Muscle layer of colon (tissue), 2 donors: ENCODE data around the gene BDKRB2.

ENCODE experiments used
- H3K27ac ChIP-seq: one replicate; pipeline ENCODE4 v1.7.0; 2013; ENCODE audit warnings: low read depth, mild to moderate bottlenecking, low read length, moderate library complexity
- H3K27me3 ChIP-seq, 2 donors: one replicate each; pipeline ENCODE4 v1.7.0; 2013; ENCODE audit warnings: low read length in 2 of 2, mild to moderate bottlenecking in 2 of 2; ENCODE audit not compliant: insufficient read depth in 2 of 2, control insufficient read depth in 1 of 2
- H3K36me3 ChIP-seq: one replicate; pipeline ENCODE4 v1.7.0; 2013; ENCODE audit warnings: mild to moderate bottlenecking, low read length; ENCODE audit not compliant: insufficient read depth
- H3K4me1 ChIP-seq: one replicate; pipeline ENCODE4 v1.7.0; 2013; ENCODE audit warnings: mild to moderate bottlenecking, low read length; ENCODE audit not compliant: insufficient read depth
- H3K4me3 ChIP-seq, 2 donors: one replicate each; pipeline ENCODE4 v1.7.0; 2013; ENCODE audit warnings: low read length in 2 of 2, low read depth in 1 of 2, mild to moderate bottlenecking in 1 of 2, moderate library complexity in 1 of 2
- H3K9ac ChIP-seq: one replicate; pipeline ENCODE4 v1.7.0; 2013; ENCODE audit warnings: low read length
- H3K9me3 ChIP-seq: one replicate; pipeline ENCODE4 v1.7.0; 2013; ENCODE audit warnings: mild to moderate bottlenecking, low read length
- donor health status: abdominal sarcoma.
- donor health status: Adenocarcinoma of cecum.

Gene BDKRB2

DNA sequence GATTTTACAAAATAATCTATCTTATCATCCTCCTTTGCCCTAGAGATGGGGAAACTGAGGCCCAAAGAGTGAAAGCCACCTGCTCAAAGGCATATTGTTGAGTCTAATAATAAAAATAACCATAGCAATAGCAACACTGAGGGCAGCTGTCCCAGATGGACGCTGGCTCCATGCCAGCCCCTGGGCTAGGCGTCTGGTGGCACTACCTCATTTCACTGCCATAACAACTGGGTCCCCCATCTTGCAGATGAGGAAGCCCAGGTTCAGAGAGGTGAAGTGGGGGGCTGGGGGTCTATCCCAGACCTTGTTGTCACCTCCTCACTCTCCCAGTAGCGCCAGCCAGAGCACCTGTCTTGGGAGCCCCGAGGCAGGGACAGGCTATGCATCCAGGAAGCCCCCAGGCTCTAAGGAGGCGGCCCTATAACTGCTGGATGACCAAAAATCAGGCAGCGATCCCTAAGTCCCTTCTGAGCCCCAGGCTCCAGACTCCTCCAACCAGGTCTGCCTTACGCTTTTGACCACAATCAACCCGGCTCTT is 12.8 kb downstream of the BDKRB2 start:
- H3K4me1 ChIP-seq, result peaks cover 23% of the 10 kb centered on the region
- no peak overlapping the region for H3K27ac ChIP-seq
- H3K4me3 ChIP-seq, result no peak overlapping the region
- no peaks in the 10 kb centered on the region for H3K27me3 ChIP-seq
- H3K9ac ChIP-seq, result no peak overlapping the region
- no peaks in the 10 kb centered on the region for H3K36me3 ChIP-seq
- no peaks in the 10 kb centered on the region for H3K9me3 ChIP-seq

DNA sequence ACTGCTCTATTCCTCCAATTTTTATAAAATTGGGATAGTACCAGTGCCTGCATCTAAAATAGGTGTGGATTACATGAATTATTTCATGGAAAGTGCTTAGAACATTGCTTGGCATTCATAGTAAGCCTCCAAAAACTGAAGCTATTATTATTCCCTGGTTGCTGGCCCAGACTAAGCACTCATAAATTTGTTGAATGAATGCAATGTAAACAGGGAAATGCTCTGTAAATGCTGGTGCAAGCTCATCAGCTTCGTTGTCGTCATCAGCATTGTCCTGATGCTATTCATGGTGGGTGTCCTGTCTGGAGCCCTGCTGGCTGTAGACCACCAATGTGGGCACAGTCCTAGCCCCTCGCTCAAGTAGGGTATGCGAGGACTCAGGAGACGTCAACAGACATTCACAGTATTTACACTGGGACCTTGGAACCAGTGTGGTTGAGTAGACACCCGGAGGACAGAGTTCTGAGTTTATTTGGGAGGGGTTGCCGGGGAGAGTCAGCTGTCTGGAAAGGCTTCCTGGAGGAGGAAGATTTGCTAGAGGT is 16.5 kb downstream of the BDKRB2 start:
- Histone ChIP-seq H3K4me3 (no peak overlapping the region), H3K27me3 (no peaks in the 10 kb centered on the region), H3K9me3 (no peaks in the 10 kb centered on the region), H3K9ac (no peak overlapping the region), H3K27ac (peak overlapping the region; percentile 26), H3K36me3 (no peaks in the 10 kb centered on the region), H3K4me1 (peaks cover 11% of the 10 kb centered on the region)

DNA sequence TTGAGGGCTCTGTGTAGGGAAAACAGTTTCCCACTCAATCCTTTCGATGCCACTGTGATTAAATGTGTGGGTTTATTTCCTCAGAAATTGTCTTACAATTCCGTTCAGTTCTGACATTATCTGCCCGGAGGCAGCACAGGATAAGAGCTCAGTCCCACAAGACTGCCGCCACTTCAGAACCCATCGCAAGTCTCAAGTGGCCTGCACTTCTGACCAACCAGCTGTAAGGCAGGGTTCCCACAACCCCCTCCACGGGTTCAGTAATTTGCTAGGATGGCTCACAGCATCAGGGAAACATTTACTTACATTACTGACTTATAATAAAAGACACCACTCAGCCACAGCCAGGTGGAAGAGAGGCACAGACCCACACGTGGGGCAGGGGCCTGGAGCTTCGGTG is 17.2 kb downstream of the BDKRB2 start:
- Histone ChIP-seq H3K4me1 (peaks cover 11% of the 10 kb centered on the region), H3K27me3 (no peaks in the 10 kb centered on the region), H3K9me3 (no peaks in the 10 kb centered on the region), H3K36me3 (no peaks in the 10 kb centered on the region), H3K27ac (no peak overlapping the region), H3K4me3 (no peak overlapping the region), H3K9ac (no peak overlapping the region)

DNA sequence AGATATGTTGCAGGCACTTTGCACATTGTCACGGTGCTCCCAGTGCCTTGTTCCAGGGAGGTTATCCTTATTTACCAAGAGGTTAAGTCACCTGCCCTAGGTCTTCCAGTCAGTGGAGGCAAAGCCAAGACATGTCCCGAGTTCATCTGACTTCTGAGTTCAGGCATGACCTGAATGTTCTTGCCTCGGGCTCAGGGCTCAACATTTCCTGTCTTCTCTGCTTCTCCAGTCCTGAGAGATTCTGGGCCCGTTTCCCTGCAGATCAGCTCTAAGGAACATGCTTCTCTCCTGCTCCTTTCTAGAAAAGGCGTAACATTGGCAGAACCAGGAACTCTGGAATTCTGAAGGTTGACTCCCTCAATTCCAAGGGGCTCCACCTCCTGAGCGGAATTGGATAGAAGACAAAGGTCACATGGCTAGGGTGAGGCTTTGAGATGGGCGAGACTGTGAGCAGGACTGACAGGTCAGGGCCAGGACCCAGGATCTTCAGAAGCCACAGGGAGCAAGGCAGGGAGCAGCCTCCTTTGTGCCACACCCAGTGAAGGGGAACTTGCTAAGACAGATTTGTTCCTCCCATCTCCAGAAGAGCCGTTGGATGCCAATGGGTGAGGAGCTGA is 19.9 kb downstream of the BDKRB2 start:
- Histone ChIP-seq H3K4me3 (no peak overlapping the region), H3K27ac (no peak overlapping the region), H3K9me3 (no peaks in the 10 kb centered on the region), H3K36me3 (no peaks in the 10 kb centered on the region), H3K4me1 (peaks cover 11% of the 10 kb centered on the region), H3K9ac (no peak overlapping the region), H3K27me3 (no peaks in the 10 kb centered on the region)

DNA sequence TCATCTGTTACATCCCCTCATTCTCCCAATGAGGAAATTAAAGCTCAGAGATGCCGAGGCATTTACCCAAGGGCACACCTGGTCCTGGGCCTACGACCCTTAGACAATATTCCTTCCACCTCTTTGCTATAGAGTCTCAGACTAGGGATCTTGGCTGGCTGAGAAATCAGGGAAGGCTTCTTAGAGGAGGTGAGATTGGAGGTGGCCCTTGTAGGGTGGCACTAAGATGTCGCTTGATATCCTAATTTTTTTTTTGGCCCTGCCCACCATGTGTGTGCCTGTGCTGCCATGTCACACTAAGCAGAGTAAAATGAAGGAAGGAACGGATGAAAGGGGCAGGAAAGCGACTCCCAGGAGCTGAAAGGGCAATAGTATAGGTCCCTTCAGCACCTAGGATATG is 20.6 kb downstream of the BDKRB2 start:
- no peaks in the 10 kb centered on the region for H3K27me3 ChIP-seq
- H3K27ac ChIP-seq, result no peak overlapping the region
- H3K4me1 ChIP-seq, result peaks cover 11% of the 10 kb centered on the region
- no peak overlapping the region for H3K4me3 ChIP-seq
- no peak overlapping the region for H3K9ac ChIP-seq
- H3K9me3 ChIP-seq, result no peaks in the 10 kb centered on the region
- H3K36me3 ChIP-seq, result no peaks in the 10 kb centered on the region

- Histone ChIP-seq H3K9me3 (no peaks in the 10 kb centered on the region), H3K27me3 (no peaks in the 10 kb centered on the region), H3K27ac (no peak overlapping the region), H3K4me3 (no peak overlapping the region), H3K4me1 (peaks cover 7% of the 10 kb centered on the region), H3K36me3 (no peaks in the 10 kb centered on the region), H3K9ac (no peak overlapping the region)
Observed at GRCh38 chr14:96225745-96226151, 21.1 kb downstream of the BDKRB2 start.

DNA sequence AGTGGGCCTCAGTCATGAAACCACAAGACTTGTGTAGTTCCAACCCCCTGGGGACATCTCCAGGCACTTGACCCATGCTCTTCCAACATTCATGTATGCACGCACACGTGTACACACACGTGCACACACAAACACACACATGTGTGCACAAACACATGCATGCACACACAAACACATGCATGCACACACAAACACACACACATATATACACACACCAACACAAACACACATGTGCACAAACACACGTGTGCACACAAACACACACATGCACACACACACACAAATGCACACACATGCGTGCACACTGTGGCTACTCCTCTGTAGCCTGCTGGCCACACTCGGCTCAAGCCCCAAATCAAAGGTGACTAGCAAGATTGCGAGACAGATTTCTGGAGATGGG is 22.8 kb downstream of the BDKRB2 start:
- H3K27ac ChIP-seq, result no peak overlapping the region
- no peak overlapping the region for H3K4me3 ChIP-seq
- H3K4me1 ChIP-seq, result no peaks in the 10 kb centered on the region
- H3K9me3 ChIP-seq, result no peaks in the 10 kb centered on the region
- H3K36me3 ChIP-seq, result no peaks in the 10 kb centered on the region
- H3K9ac ChIP-seq, result no peak overlapping the region
- no peaks in the 10 kb centered on the region for H3K27me3 ChIP-seq

- Histone ChIP-seq H3K27ac (no peak overlapping the region), H3K4me1 (peaks cover 6% of the 10 kb centered on the region), H3K4me3 (no peak overlapping the region), H3K9ac (no peak overlapping the region), H3K27me3 (no peaks in the 10 kb centered on the region), H3K36me3 (no peaks in the 10 kb centered on the region), H3K9me3 (no peaks in the 10 kb centered on the region)
Observed at GRCh38 chr14:96229315-96229714, 24.7 kb downstream of the BDKRB2 start.

DNA sequence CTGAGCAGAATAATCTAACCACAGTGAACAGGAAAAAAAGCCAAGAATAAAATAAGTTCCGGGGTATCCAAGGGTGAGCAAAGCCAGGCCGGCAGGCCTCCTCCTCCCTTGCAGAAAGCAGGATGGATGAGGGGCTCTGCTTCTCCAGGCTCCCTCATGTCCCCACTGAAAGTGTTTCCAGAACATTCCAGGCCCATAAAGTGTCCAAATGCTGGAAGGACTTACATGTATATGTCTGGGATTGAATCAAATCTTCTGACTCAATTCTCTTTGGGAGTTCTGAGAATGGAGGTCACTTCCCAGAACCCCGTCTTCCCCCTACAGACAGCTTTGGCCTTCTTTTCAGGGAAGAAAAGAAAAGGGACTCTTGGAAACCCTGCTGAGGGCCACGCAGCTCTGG is 26.4 kb downstream of the BDKRB2 start:
- H3K4me3 ChIP-seq, result no peak overlapping the region

GRCh38 chr14:96231526-96232130 is 27.0 kb downstream of the BDKRB2 start:
- peaks cover 7% of the 10 kb centered on the region for H3K4me1 ChIP-seq
- no peaks in the 10 kb centered on the region for H3K36me3 ChIP-seq
- no peak overlapping the region for H3K27ac ChIP-seq
- no peak overlapping the region for H3K4me3 ChIP-seq
- no peaks in the 10 kb centered on the region for H3K9me3 ChIP-seq
- H3K27me3 ChIP-seq, result no peaks in the 10 kb centered on the region
- no peak overlapping the region for H3K9ac ChIP-seq

More for the DNA sequence above, 26.4 kb downstream of the BDKRB2 start:
- H3K9me3 ChIP-seq, result no peaks in the 10 kb centered on the region
- no peaks in the 10 kb centered on the region for H3K27me3 ChIP-seq
- H3K36me3 ChIP-seq, result no peaks in the 10 kb centered on the region
- H3K27ac ChIP-seq, result no peak overlapping the region
- H3K9ac ChIP-seq, result no peak overlapping the region
- peaks cover 7% of the 10 kb centered on the region for H3K4me1 ChIP-seq

DNA sequence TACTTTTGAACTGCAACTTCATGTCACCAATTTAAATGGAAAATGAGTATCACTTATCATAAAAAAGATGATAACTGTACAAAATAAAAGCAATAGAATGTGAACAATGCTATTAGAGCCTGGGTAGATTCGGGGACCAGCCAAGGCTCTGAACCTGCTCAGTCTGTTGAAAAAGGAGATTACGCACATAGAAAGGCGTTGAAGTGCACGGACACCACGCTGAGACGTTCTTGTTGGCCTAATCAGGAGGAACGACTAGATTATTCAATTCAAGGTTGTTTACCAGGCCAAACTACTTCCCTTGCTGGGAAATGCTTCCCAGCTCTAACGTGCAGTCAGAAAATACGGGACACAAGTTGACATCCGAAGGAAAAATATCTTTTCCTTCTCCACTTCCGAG is 27.9 kb downstream of the BDKRB2 start:
- Histone ChIP-seq H3K9me3 (no peaks in the 10 kb centered on the region), H3K4me1 (peaks cover 12% of the 10 kb centered on the region), H3K27ac (no peak overlapping the region), H3K36me3 (no peaks in the 10 kb centered on the region), H3K9ac (no peak overlapping the region), H3K27me3 (no peaks in the 10 kb centered on the region), H3K4me3 (no peak overlapping the region)

- H3K4me3 ChIP-seq, result no peak overlapping the region
- no peaks in the 10 kb centered on the region for H3K27me3 ChIP-seq
- H3K9me3 ChIP-seq, result no peaks in the 10 kb centered on the region
- H3K36me3 ChIP-seq, result no peaks in the 10 kb centered on the region
- no peak overlapping the region for H3K9ac ChIP-seq
- no peak overlapping the region for H3K27ac ChIP-seq
- peaks cover 12% of the 10 kb centered on the region for H3K4me1 ChIP-seq
Observed at GRCh38 chr14:96233661-96234060, 29.0 kb downstream of the BDKRB2 start.
